ENCODE measurements around the gene CAPN9.
"Not testable (repeated sequence)": the region's sequence is repeated elsewhere in the genome, so short reads cannot be mapped to it uniquely, and the experiment has no call there.

CAPN9 gene

DNA sequence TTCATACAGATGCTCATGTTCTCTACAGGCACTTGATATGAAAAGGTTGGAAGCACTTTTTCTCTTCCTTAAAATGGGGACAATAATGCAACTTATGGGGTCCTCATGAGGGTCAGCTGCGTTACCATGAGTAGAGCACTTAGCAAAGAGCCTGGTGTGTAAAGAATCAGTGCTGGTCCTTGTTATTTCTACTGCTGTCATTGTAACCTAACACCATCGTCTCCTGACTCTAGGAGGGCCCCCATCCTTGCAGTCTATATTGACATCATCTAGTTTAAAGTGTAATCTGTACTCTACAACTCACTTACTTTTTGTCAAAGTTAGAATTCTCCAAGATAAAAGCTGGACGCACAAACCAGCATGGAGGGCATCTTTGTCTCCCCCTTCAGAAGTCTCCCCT is 2.4 kb downstream of the CAPN9 start:
- no peak for DNase-seq

DNA sequence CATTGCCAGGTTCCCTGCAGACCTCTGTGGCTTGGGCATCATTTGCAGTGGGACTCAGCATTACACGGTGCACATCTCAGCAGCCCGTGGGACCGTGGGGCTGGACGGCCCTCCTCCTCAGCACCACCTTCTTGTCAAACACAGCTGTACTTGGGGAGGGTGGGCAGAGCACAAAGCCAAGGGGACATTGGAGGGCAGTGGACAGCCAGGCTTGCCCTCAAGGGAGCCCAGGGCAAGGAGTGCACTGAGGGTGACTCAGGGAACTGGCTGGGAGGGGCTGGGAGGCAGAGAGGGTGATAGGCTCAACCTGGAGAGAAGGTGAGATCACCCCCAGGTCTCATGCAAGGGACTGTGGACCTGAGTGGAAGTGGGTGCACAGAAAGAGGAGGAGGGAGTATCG is 3.4 kb downstream of the CAPN9 start:
- no peak for DNase-seq

DNA sequence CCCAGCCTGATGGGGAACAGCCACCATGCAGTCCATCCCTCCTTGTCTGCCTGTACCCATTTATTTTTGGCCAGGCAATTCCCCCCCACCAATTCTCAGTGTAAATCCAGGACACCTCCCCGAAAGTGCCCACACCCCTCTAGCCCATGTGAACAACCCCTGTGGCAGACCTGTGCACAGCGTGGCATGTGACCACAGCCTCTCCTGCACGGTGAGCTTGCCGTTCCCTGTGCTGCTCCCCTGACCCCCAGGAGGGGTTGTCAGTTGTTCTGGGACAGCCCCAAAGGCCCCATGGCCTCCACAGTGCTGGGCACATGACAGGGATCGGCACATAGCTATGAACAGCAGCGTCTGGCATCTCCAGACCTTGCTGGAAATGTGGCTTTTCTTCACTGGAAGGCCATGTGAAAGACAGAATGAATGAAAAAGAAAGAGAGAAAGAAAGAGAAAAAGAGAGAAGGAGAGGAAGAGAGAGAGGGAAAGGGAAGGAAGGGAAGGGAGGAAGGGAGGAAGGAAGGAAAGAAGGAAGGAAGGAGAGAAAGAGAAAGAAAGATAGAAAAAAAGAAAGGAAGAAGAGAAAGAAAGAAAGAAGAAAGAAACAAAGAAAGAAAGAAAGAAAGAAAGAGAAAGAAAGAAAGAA is 3.9 kb downstream of the CAPN9 start:
- DNase-seq, result no peak

DNA sequence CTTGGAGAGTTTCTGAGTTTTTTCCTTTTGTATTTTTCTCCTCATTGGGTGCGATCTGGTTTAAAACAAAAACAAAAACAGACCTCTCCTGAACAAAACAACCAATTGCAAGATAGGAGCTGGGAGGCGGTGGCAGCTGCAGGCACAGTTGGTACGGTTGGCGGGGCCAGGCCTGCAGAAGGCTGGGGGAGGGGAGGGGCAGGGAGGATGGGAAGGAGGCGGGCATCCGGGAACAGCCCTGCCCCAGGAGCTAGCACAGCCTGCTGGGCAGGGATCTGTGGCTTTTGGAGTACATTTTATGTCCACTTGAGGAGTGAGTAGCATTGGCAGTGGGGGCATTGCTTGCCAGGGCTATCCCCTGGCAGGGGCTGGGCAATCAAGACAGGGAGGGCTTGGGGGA is 5.2 kb downstream of the CAPN9 start:
- no peak for DNase-seq

DNA sequence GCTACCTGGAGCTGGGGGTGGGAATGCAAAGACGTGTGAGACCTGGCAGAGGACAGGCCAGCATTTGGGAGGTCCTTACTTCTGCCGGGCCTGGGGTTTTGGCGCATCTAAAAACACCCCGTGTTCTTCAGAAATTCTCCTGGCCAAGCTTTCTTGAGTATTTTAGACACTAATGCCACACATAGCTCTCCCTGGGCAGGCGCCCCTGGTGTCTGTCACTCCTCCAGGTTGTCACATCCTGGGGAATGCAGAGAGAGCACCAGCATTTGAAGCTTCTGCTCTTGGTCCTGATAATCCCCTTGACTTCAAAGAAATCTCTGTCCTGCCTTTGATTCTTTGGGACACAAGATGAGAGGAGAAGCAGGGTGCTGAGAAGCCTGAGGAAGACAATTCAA is 6.0 kb downstream of the CAPN9 start:
- no peak for DNase-seq

DNA sequence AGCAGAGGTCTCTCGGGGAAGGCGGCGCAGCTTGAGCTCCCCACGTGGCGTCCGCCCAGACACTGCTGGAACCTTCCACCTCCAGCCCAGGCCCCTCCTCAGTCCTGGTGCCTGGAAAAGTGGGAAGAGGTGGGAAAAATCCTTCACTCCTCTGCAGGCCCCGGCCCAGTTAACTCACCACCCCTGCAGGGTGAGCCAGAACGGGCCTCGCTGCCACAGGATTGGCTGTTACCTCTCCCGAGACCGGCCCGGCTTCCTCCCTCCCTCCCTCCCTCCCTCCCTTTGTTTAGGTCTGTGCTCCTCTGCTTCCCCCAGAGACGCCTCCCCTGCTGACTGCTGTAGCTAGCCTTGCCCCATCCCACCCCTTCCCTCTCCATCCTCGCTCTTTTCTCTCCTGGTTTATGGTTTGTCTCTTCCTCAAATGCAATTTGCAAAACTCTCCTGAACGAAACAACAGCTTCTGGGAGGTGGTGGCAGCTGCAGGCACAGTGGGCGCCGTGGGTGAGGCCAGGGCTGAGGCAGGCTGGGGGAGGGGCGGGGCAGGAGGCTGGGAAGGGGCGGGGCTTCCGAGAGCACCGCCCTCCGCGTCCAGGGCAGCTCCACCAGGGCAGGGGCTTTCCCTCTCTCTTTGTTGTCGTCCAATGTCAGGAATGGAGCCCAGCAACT is 6.5 kb downstream of the CAPN9 start:
- DNase-seq, result no peak

DNA sequence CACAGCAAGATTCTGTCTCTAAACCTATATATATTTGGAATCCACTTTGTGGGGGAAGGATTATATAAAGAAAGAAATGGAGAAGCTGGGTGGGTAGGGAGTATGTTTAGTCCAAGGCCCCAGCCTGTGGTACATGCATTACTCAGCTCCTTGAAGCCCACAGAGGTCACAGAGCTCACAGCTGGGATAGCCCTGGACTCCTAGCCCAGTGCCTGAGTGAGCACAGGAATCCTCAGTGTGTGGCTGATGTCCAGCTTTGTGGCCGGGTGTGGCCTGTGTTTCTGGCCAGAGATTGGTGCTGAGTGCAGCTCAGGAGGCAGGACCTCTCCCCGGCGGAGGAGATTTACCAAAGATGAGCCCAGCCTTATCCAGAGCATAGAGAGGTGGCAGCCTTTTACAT is 7.6 kb downstream of the CAPN9 start:
- DNase-seq, result peak; percentile 32

DNA sequence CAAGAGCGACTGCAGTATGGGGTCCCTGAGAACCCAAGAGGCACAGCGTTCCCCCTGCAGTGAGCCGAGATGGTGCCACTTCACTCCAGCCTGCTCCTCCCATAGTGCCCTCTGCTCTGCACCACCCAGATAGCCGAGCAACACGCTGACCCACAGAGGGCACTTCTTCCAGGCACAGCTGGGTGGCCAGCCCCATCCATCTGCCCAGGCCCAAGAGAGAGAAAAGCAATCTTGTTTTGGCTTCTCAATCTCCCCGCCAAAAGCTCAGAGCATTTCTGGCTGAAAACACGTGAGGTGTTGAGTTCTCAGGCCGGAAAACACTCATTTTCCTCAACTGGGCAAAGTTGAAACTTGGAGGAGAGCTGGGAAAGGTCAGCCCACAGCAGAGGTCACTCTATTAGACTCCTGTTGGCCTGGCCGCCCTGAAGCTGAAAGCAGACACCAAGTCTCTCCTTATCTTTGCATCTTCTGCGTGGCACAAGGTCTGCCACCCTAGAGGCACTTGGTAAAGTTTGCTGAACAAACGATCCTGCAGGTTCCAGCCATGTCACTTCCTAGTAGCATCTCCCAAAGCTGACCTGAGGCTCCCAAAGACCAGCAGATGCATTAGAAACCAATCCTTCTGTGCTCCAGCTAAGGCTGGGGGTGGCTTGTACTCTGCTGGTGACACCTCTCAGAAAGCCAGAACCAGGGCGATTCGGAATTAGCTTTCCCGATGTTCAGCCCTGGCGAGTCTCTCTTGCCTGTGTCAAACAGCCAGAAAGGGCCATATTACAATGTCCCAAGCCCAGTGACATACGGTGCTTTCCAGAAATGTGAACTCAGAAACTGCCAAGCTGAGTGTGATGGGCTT is 10.9 kb downstream of the CAPN9 start:
- no peak for DNase-seq

DNA sequence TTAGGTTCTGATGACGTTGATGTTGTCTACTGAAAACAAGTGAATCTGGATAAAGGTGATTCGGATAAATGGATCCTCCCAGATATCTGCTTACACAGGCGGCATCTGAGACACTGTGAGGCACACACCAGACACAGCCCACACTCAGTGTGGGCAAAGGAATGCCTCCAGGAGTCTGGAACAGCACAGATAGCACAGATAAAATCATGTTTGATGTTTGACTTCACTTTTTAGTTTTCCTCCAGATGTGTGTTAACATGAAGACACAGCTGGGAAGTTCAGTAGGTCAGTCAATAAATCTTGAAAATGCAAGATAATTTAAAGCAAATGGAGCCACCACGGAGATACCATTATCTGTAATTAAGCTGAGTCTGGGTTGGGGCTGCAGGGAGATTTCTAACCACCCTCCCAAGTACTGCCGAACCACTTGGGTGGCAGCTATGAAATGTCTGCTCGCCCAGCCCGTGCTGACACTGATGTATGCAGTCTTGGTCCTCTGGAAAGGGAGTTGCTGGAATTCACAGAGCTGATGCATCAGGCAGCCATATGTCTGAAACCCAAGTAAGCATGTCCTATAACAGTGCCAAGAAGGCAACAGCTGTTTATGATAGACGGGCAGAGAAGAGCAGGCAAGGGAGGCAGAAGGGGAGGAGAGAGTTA is 11.7 kb downstream of the CAPN9 start:
- peak; percentile 9 for DNase-seq

DNA sequence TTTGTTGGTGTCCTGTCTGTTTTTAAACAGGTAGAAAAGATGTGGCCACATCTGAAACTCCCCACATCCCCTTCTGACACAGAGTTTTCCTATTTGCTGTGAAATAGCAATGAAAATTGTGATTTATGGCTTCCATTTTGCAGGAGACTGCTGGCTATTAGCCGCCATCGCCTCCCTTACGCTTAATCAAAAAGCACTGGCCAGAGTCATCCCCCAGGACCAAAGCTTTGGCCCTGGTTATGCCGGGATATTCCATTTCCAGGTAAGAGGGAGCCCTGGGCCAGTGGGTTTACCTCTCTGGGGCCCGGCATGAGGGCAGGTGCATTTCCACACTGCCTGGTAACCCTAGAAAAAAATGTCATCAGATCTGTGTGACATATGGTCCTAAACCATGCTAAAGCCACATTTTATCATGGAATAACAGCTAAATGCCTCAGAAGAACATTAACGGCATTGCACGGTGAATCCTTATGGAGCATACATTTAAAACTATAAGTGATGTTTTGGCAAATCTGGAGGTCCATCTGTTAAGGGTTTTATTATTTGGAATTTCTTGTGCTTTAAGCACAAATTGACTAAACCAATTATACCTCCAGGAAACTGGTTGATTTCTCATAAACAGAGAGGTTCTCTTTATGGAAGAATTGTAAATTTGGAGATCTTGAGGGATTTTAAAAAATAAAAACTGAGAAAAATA is 12.3 kb downstream of the CAPN9 start:
- no peak for DNase-seq

DNA sequence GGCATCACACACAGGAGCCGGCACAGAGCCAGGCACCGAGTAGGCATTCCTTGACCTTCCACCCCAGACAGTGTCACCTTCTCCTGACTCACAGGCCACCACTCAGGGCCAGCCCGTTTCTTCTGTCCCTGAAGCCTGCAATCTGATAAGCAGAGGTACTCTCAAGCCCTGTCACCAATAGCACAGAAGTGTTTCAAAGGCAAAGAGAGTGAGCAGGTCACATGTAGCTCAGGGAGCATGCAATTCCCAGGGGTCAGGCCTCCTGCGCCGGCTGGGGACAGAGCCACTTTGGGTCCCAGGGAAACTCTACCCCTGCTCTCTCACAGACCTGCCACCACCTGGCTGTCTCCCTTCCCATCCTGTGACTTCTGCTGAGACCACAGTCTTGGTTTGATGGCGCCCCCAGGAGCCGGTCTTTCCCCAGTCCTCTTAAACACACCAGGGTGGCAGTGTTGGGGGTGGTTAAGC is 13.2 kb downstream of the CAPN9 start:
- DNase-seq, result no peak

DNA sequence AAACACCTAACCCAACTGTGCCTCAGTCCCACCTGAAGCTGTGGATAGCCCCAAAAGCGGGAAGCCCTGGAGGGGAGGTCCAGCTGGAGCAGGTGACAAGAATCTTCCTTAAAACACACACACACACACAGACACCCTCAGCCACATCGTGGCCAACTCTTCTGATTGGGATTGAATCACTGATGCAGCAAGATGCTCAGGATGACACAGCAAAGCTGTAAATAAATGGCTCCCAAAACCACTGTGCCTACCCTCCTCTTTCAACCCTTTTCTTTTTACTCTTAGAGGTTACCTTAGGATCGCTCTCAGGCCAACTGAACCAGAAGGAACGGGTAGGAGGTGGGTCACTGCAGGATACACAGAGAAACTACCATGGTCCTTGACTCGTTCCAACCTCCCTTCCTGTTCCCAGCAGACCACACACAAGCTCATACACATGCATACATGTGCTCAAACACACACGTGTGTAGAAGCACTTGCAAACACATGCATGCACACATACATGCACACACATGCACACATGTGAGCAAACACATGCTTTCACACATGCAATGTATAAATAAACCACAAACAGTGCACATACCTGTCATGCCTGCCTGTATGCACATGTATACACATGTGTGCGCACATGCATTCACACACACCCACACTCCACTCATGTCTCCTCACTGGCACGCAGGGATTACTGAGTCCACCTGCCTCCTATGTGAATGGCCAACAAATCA is 14.4 kb downstream of the CAPN9 start:
- DNase-seq, result no peak

DNA sequence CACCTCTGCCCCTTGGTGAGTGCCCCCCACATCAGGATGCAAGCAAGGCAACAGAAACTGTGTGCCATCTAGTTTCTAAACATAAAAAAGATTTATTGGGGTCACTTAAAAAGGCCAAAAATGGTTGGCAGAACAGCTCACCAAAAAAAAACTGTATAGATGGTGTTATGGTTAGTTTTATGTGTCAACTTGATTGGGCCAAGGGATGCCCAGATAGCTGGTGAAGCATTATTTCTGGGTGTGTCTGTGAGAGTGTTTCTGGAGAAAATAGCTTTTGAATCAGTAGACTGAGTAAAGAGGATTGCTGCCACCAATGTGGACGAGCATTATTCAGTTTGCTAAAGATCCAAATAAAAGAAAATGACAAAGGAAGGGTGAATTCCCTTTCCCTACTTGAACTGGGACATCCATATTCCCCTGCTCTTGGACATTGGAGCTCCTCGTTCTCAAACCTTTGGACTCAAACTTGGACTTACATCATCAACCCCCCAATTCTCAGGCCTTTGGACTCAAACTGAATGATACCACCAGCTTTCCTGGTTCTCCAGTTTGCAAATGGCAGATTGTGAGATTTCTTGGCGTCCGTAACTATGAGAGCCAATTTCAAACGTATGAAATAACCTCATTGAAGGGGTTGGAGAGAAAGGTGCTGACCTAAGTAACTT is 16.9 kb downstream of the CAPN9 start:
- DNase-seq, result no peak

DNA sequence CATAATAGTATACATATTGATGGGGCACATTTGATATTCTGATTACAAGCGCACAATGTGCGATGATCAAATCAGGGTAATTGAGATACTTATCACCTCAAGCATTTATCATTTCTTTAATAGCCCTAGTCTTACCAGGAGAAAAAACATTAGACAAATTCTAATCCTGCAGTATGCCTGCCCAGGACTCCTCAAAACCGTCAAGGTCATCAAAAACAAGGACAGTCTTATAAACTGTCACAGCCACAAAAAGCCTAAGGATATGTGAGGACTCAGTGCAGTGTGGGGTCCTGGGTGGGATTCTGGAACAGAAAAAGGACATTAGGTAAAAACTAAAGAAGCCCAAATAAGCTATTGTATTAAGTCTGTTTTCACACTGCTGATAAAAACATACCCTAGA is 19.1 kb downstream of the CAPN9 start:
- no peak for DNase-seq

DNA sequence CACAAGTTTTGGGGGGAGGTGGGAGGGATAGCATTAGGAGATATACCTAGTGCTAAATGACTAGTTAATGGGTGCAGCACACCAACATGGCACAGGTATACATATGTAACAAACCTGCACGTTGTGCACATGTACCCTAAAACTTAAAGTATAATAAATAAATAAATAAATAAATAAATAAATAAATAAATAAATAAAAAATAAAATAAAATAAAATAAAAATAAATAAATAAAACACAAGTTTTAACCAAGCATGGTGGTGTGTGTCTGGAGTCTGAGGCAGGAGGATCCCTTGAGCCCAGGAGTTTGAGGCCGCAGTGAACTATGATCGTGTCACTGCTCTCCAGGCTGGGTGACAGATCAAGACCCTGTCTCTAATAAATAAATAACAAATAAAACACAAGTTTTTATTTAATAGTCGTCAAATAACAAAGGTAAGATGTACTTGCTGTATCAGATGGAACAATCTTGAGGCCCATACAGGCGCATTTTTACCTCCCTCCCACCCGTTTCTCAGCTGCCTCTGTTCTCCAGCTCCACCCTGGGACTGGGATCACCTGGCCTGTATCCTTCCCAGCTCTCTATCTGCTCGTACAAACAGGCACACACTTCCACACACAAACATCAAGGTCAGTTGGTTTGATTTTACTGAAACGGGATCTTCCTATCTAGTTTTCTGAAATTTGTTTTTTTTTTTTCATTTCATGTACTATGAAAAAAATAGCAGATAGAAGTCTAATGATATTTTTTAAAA is 20.8 kb downstream of the CAPN9 start:
- DNase-seq, result not testable (repeated sequence)

DNA sequence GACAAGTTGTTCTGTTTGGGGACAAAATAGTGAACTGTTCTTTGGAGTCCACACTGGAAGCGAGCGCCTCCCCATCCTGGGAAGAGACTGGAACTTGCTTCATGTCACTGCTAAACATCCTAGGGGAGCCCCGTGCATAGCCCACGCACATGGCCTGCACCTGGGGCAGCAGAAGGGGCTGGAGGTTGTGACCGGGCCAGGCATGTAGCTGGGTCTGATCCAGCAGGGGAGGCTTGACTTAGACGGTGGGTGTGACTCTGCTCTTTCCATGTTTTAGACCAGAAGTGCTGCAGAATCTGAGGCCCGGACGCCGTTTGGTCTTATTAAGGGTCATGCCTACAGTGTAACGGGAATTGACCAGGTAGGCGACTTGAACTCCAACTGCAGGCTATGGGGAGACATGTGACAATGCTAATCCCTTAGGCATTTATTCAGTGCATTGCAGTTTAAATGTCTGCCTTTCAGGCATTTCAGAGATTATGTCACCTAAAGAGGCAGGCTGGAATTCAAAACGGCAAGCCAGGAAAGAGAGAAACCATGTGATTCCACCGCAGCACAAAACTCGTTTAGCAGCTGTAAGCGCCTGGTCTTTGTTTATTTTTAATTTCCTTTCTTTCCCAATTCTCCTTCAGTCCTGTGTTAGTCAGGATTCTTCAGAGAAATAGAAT is 21.8 kb downstream of the CAPN9 start:
- peak; percentile 36 for DNase-seq

DNA sequence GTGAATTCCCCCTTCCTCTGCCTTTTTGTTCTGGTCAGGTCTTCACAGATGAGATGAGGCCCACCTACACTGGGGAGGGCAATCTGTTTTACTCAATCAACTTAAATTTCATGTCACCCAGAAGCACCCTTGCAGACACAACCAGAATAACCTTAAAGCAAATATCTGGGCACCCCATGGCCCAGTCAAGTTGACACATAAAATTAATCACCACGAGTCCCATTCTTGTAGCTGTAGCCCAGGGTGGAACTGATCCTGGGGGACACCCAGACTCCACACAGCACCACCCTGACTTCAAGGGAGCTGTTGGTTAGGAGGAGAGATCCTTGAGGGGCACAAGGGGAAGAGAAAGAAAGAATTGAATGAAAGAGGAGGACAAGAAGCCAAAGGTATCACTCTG is 23.1 kb downstream of the CAPN9 start:
- DNase-seq, result no peak

DNA sequence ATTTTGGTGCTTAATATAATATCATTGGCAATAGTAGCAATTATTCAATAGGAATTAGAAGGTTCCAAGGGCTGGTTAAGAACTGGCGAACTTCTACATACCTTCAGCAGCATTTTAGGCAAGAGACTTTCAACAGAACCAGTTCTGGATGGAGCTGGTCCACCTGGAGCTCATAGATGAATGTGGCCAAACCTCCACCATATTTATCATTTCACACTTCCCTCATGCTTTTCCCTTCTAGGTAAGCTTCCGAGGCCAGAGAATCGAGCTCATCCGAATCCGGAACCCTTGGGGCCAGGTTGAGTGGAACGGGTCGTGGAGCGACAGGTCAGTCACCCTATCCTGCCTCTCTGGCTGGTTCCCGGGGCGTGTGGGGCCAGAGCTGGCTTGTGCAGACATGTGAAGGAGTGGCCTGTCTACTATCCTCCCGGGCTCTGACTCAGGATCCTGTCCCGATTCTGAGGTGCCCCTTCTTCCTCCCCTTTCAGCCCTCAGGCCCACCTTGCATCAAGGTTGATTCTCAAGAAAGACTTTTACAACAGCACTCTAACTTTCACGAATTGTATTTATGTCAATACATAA is 24.7 kb downstream of the CAPN9 start:
- no peak for DNase-seq
